Keratinocyte (primary cell): ENCODE data around the gene DSCAM. TPM values are rescaled to one million over a fixed set of nuclear protein-coding genes. Genes with fewer than 3 reads are reported as not detected.

Experiments
- DNase-seq: peaks from one replicate; pipeline ENCODE4 v3.0.0-alpha.2; 2011; ENCODE audit warnings: low read depth, missing footprints, low spot score
- FAIRE-seq: peaks from 2 replicates; lab custom pipeline; 2011; peaks lifted over from hg19 to GRCh38; lab: Jason Lieb, UNC
- H2AFZ ChIP-seq: 2 replicates; pipeline ENCODE4 v1.6.0; 2012; ENCODE audit warnings: low read length, control low read depth, inconsistent platforms; ENCODE audit not compliant: control insufficient read depth
- H3K27ac ChIP-seq: 2 replicates; pipeline ENCODE4 v1.5.1; 2011; ENCODE audit warnings: low read length; ENCODE audit not compliant: control insufficient read depth, insufficient read depth
- H3K27me3 ChIP-seq: 3 replicates; pipeline ENCODE4 v1.6.0; 2011; ENCODE audit warnings: low read length; ENCODE audit not compliant: control insufficient read depth, insufficient read depth; ENCODE audit errors: extremely low read depth
- H3K36me3 ChIP-seq, 2 experiments: 2 replicates in 1 of 2; 3 replicates in 1 of 2; pipeline ENCODE4 v1.5.1; 2011; ENCODE audit warnings: low read length in 2 of 2, mild to moderate bottlenecking in 1 of 2; ENCODE audit not compliant: control insufficient read depth in 2 of 2, insufficient read depth in 2 of 2; ENCODE audit errors: extremely low read depth in 1 of 2
- H3K4me1 ChIP-seq: 3 replicates; pipeline ENCODE4 v1.5.1; 2011; ENCODE audit warnings: low read length; ENCODE audit not compliant: control insufficient read depth, insufficient read depth; ENCODE audit errors: extremely low read depth
- H3K4me2 ChIP-seq: 3 replicates; pipeline ENCODE4 v1.6.0; 2011; ENCODE audit warnings: low read depth, low read length; ENCODE audit not compliant: control insufficient read depth, insufficient read depth; ENCODE audit errors: extremely low read depth
- H3K4me3 ChIP-seq, 3 experiments: fragments of 200-600 bp in 1 of 3; sonication (generic) in 1 of 3; 2 replicates in 2 of 3; 3 replicates in 1 of 3; pipeline ENCODE4 v1.5.1; 2011 to 2016; ENCODE audit warnings: low read length in 3 of 3, mild to moderate bottlenecking in 3 of 3, control low read depth in 2 of 3, inconsistent platforms in 1 of 3, low read depth in 1 of 3, mixed read lengths in 1 of 3, mixed run types in 1 of 3, moderate library complexity in 1 of 3; ENCODE audit not compliant: control insufficient read depth in 2 of 3, insufficient read depth in 2 of 3; ENCODE audit errors: extremely low read depth in 1 of 3
- H3K79me2 ChIP-seq: 2 replicates; pipeline ENCODE4 v1.6.0; 2012; ENCODE audit warnings: low read length; ENCODE audit not compliant: control insufficient read depth, insufficient read depth
- H3K9ac ChIP-seq: 3 replicates; pipeline ENCODE4 v1.6.0; 2011; ENCODE audit warnings: low read length; ENCODE audit not compliant: control insufficient read depth, insufficient read depth; ENCODE audit errors: extremely low read depth
- H3K9me1 ChIP-seq: 3 replicates; pipeline ENCODE4 v1.6.0; 2011; ENCODE audit warnings: low read length; ENCODE audit not compliant: control insufficient read depth, insufficient read depth; ENCODE audit errors: extremely low read depth
- H3K9me3 ChIP-seq: 2 replicates; pipeline ENCODE4 v1.5.1; 2012; ENCODE audit warnings: low read depth, low read length; ENCODE audit not compliant: control insufficient read depth
- H4K20me1 ChIP-seq: 3 replicates; pipeline ENCODE4 v1.6.0; 2011; ENCODE audit warnings: low read length; ENCODE audit not compliant: control insufficient read depth, insufficient read depth; ENCODE audit errors: extremely low read depth
- CTCF ChIP-seq, 3 experiments: IDR thresholded peaks in 1 of 3; conservative IDR thresholded peaks in 1 of 3; optimal IDR thresholded peaks in 1 of 3; 2 replicates in 2 of 3; 3 replicates in 1 of 3; pipeline versions ENCODE3 to v1.5.1; 2011; ENCODE audit warnings: low read length in 3 of 3, mild to moderate bottlenecking in 3 of 3, moderate library complexity in 2 of 3, control low read depth in 1 of 3, inconsistent platforms in 1 of 3; ENCODE audit not compliant: insufficient read depth in 2 of 3; ENCODE audit errors: extremely low read depth in 1 of 3
- EZH2 ChIP-seq: IDR thresholded peaks from one replicate; pipeline ENCODE4 v1.6.1; 2012; ENCODE audit warnings: inconsistent platforms, mild to moderate bottlenecking, low read length, moderate library complexity
- dilution Hi-C: fragments of 300-500 bp; cut with MboI; formaldehyde crosslinking; loops from one replicate; pipeline ENCODE4 v1.7.0; 2020; ENCODE audit warnings: low sequenced_read_pairs; ENCODE audit not compliant: extremely low pct_ligation_motif_present
- polyA plus RNA-seq, 5 experiments: library from polyadenylated mRNA; depleted of rRNA in 3 of 5; stranded (reverse) in 3 of 5; stranded (forward) in 1 of 5; unstranded in 1 of 5; fragments of >200 nt; gene quantifications; 1 replicate in 1 of 5; 2 replicates in 3 of 5; 3 replicates in 1 of 5; pipeline versions ENCODE4 v1.2.1 to v1.2.3, GENCODE V29; 2011 to 2012; ENCODE audit warnings: missing spikeins in 2 of 5, low read depth in 1 of 5, low replicate concordance in 1 of 5

DSCAM gene
- polyA plus RNA-seq, 1 donor (not counting 4 experiments of a cell fraction or from before 2014, with no cell fraction given), result 2.1 TPM

- Histone ChIP-seq H3K79me2 (no peaks in the 10 kb centered on the region), H3K4me3 (no peak overlapping the region), H3K9me3 (no peaks in the 10 kb centered on the region), H3K36me3 (no peaks in the 10 kb centered on the region), H3K27ac (no peak overlapping the region), H3K9me1 (no peaks in the 10 kb centered on the region), H2AFZ (no peak overlapping the region), H4K20me1 (no peaks in the 10 kb centered on the region), H3K4me2 (no peak overlapping the region), H3K27me3 (no peaks in the 10 kb centered on the region), H3K4me1 (no peaks in the 10 kb centered on the region), H3K9ac (no peak overlapping the region)
- FAIRE-seq (no peak), DNase-seq (no peak)
- dilution Hi-C loops, result no loop called here
- no peak for TF ChIP-seq CTCF (optimal IDR thresholded peaks at IDR 0.05 in 1 of 3, IDR thresholded peaks at IDR 0.05 in 1 of 3, conservative IDR thresholded peaks at IDR 0.05 in 1 of 3; ENCODE audit: extremely low read depth in 1 of 3, insufficient read depth in 2 of 3, low read length in 3 of 3)
- no peak for TF ChIP-seq EZH2
These were observed 298.9 kb downstream of the DSCAM start for GRCh38 chr21:40547906-40548513.

- Histone ChIP-seq H3K9me3 (no peaks in the 10 kb centered on the region), H4K20me1 (no peaks in the 10 kb centered on the region), H3K4me3 (no peak overlapping the region), H3K4me2 (no peak overlapping the region), H3K36me3 (no peaks in the 10 kb centered on the region), H3K27ac (no peak overlapping the region), H2AFZ (no peak overlapping the region), H3K27me3 (no peaks in the 10 kb centered on the region), H3K9me1 (no peaks in the 10 kb centered on the region), H3K4me1 (no peaks in the 10 kb centered on the region), H3K9ac (no peak overlapping the region), H3K79me2 (no peaks in the 10 kb centered on the region)
- DNase-seq, result no peak
- TF ChIP-seq CTCF (optimal IDR thresholded peaks at IDR 0.05 in 1 of 3, IDR thresholded peaks at IDR 0.05 in 1 of 3, conservative IDR thresholded peaks at IDR 0.05 in 1 of 3; ENCODE audit: extremely low read depth in 1 of 3, insufficient read depth in 2 of 3, low read length in 3 of 3) (no peak), EZH2 (no peak)
- no peak for FAIRE-seq
- dilution Hi-C loops, result no loop called here
These were observed 300.3 kb downstream of the DSCAM start for GRCh38 chr21:40546647-40547046.
